ENCODE results near the gene DAO.

DAO gene

DNA sequence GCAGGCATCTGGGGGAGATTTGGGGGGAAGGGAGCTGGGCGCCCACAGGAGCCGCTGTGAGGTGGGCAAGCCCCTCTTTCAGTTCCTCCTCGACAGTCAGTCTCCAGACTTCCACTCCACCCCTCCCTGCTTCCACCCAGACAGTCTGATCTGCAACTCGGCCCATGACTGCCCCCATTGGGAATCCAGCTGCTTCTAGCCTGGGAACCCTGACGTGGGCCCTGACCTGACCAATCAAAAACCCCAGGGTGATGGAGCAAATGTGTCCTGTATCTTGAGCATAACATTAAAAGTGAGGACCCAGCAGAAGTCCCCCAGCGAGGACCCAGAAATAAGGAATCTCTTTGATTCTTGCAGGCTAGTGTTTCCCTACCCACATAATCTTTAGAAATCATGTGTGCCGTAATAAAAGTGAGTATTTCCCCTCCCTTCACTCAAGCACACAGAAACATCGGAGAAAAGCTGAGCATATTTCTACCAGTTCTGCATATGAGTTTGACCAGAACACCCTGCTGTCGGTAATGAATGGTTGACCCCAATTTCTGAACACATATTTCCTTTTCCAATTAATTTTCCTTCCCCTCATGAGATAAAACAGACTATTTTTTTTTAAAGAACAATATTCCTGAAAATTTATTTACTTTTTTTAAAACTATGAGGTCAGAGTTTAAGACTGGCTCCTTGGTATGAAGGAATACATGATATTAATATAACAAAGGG, 28.9 kb upstream of the DAO start:
- TF ChIP-seq, protein P1, sequence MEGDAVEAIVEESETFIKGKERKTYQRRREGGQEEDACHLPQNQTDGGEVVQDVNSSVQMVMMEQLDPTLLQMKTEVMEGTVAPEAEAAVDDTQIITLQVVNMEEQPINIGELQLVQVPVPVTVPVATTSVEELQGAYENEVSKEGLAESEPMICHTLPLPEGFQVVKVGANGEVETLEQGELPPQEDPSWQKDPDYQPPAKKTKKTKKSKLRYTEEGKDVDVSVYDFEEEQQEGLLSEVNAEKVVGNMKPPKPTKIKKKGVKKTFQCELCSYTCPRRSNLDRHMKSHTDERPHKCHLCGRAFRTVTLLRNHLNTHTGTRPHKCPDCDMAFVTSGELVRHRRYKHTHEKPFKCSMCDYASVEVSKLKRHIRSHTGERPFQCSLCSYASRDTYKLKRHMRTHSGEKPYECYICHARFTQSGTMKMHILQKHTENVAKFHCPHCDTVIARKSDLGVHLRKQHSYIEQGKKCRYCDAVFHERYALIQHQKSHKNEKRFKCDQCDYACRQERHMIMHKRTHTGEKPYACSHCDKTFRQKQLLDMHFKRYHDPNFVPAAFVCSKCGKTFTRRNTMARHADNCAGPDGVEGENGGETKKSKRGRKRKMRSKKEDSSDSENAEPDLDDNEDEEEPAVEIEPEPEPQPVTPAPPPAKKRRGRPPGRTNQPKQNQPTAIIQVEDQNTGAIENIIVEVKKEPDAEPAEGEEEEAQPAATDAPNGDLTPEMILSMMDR (IDR thresholded peaks at IDR 0.05; ENCODE audit: low read depth, low read length), result no peak
- DNase-seq (ENCODE audit: extremely low read depth, low read depth), result no peak

DNA sequence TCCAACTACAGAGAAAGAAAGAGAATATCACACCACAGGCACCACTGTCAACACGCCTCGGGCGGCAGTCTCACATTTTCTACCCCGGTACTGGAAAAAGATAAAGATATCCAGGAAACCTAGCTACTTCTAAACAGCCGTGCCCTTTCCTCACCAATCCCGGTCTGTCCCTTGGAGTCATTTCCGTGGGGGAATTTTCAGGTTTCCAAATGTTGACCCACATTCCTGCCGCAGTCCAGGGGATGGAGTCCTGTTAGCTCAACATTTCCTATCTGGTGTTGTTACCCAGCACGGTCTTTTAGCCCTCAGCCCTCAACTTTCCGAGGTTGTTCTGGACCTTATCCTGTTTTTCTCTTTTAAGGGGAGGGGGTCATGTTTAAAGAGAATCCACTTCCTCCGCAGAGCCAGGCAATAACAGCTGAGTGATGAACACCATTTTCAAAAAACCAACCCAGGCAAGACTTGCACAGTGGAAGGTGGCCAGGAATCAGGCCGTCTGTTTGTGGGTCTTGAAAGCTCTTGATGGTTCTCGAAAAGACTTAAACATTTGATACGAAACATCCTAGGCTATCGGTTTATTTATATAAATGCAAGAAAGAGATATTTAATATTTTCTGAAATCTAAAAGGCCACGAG, 27.1 kb upstream of the DAO start:
- DNase-seq (ENCODE audit: extremely low read depth, low read depth), result no peak
- TF ChIP-seq, protein P1 (IDR thresholded peaks at IDR 0.05; ENCODE audit: low read depth, low read length), result no peak

- no peak for DNase-seq (ENCODE audit: extremely low read depth, low read depth)
Measured at GRCh38 chr12:108853426-108853825, 26.5 kb upstream of the DAO start.

DNA sequence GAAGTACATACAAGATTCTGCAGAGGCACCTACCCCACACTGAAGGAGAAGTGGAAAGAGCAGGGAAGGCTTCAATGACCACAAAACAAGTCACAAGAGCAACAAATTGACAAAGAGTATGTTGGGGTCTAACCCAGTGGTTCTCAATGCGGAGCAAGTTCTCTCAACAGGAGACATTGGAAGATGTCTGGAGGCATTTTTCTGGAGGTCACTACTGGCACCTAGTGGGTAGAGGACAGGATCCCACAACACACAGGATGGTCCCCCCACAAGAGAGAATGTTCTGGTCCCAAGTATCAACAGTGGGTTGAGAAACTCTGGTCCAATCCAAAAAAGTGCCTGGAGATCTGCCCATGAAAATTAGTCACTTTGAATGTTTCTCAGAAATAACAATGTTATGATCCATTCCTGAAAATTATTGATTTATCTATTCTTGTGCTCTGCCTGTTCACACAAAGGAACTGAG, 25.9 kb upstream of the DAO start:
- DNase-seq (ENCODE audit: extremely low read depth, low read depth), result peak; percentile 82
- TF ChIP-seq, protein P1 (IDR thresholded peaks at IDR 0.05; ENCODE audit: low read depth, low read length), result peak; percentile 49

More at GRCh38 chr12:108853426-108853825, 26.5 kb upstream of the DAO start:
- TF ChIP-seq, protein P1 (IDR thresholded peaks at IDR 0.05; ENCODE audit: low read depth, low read length), result no peak

GRCh38 chr12:108854451-108855283, 25.2 kb upstream of the DAO start:
- peak; percentile 96 for DNase-seq (ENCODE audit: extremely low read depth, low read depth)
- TF ChIP-seq, protein P1 (IDR thresholded peaks at IDR 0.05; ENCODE audit: low read depth, low read length), result no peak

GRCh38 chr12:108855284-108856169, 24.4 kb upstream of the DAO start:
- no peak for DNase-seq (ENCODE audit: extremely low read depth, low read depth)
- TF ChIP-seq, protein P1 (IDR thresholded peaks at IDR 0.05; ENCODE audit: low read depth, low read length), result no peak

Measured in AG09319 (cell line).